GOT3 (cell line): ENCODE measurements around the gene CCDC28B.
A peak's percentile ranks its signal among the peaks of the same experiment; 100 is the strongest.

Experiments
- DNase-seq: peaks from one replicate; lab custom pipeline; 2025; ENCODE audit warnings: mixed read lengths; lab: John Stamatoyannopoulos, UW

CCDC28B gene

DNA sequence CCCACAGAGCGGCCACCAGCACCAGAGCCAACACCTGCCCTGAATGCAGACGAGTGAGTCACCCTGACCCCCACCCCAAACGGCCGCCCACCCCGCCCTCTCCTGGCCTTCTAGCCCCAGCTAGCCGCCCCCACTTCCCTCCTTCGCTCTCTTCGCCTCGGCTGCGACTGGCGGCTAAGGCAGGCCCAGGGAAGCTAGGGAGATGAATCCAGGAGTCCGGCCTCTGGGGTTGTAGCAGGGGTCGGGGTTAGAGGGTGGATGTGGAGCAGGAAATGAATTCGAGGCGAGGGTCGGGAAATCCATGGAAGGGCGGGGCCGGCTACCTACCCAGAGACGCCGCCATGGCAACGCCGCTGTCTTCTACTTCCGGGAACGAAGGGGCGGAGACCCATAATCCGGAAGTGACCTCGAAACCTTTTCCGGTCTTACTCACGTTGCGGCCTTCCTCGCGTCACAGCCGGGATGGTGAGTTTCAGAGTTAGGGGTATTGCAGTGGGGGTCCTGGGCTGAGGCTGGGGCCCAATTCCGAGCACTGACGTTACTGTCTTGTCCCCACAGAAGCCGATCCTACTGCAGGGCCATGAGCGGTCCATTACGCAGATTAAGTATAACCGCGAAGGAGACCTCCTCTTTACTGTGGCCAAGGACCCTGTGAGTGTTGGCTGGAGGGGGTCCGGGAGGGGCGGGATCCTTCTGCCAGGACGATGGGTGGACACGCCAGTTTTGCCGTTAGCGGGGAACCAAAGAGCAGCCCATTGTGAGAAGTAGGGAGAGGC lies 21.8 kb downstream of the CCDC28B start, which contains the start of the genes EIF3I and TMEM234:
TSS of gene EIF3I (plus strand) at position 428 of the 776 bp plus-strand sequence. CDS start at position 463, 35 bp downstream.
TSS of gene TMEM234 (minus strand) at position 374 of the 776 bp plus-strand sequence. CDS start at position 343, 31 bp downstream.
- peak; percentile 70 for DNase-seq

DNA sequence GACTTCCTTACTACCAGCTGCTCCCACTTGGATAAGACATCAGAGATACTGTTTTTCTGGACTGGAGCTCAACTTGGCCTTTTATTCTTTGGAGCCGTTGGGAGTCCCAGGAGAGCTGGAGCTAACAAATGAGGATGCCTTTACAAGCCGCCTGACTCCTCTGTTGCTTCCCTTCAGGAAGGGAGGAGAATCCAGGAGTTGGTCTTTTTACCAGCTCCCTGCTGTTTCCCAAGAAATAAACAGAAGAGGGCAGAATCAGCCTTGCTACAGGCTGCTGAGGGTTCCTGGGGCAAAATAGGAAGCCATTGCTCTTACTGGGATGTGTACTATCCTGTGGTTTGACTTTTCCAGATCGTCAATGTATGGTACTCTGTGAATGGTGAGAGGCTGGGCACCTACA lies 23.3 kb downstream of the CCDC28B start:
- DNase-seq, result no peak

DNA sequence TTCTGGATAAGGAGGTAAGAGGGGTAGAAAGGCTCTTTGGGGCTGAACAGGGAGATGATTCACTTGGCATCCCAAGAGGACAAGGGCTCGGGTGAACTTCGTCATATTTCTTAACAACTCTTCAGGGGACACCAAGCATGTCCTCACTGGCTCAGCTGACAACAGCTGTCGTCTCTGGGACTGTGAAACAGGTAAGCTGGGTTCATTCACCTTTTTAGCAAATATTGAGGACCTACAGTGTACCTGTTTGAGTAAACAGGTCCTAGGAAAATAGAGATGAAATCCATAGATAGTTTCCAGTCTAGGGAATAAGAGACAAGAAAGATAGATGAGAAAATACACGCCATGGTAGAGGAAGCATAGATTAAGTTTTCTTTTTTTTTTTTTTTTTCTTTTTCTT lies 23.9 kb downstream of the CCDC28B start:
- DNase-seq, result no peak

DNA sequence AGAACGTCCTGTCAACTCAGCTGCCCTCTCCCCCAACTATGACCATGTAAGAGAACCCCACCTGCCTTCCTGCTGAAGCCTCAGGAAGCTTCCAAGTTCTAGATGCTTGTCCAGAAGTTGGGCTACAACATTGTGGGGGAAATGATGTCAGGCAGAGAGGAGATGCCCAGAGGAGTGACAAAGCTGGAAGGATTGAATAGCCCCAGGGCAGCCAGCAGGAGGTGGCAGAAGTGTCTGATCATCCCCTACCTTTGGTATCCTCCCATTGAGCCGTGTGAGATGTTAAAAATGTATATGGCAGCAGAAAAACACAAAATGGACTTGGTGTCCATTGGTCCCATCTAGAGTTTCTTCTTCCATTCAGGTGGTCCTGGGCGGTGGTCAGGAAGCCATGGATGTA lies 28.4 kb downstream of the CCDC28B start:
- DNase-seq, result no peak

DNA sequence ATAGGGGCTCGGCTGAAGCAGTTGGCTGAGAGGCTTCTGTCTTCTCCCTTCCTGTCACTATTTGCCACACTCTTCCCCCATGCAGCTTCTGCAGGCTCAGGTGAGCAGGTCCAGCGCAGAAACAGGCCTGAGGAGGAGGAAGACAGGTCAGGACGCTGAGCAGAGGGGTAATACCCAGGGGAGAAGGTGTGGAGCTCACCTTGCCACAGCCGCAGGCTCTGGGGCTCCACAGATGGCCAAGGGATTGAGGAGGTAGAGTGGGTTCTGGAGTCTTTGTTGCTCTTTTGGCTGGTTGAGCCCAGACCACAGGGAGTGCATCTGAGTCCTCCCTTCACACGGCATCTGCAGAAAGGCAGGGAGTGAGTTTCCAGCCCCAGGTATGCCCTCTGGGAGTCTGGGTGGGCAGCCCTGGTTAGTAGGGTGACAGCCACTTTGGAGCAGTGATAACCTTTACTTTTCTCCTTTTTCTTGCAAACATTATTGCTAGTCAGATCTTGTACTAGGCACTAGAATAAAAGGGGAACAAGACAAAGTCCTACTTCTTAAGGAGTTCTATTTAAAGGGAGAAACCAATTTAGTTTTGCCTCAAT lies 31.5 kb downstream of the CCDC28B start:
- no peak for DNase-seq

DNA sequence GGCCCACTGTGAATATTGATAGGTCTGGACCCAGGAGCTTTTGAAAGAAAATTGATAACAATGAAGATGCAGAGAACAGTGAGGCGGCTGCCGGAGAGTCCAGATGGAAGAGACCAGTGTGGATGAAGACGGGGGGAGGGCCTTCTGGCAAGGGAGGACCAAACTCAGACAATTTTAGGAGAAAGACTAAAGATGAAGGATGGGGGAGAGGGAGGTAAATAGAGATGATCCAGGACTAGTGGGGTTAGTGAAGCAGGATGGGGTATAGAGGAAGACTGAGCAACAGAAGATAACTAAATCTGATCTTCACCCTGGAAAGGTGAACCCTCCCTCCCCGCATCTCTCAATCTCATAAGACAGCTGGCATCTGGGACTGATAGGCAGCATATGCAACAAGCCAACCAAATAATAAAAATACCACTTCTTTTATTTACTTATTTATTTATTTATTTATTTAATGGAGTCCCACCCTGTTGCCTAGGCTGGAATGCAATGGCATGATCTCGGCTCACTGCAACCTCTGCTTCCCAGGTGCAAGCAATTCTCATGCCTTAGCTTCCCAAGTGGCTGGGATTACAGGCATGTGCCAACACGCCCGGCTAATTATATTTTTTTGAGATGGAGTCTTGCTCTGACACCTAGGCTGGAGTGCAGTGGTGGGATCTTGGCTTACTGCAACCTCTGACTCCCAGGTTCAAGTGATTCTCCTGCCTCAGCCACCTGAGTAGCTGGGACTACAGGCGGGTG lies 32.3 kb downstream of the CCDC28B start:
- no peak for DNase-seq

DNA sequence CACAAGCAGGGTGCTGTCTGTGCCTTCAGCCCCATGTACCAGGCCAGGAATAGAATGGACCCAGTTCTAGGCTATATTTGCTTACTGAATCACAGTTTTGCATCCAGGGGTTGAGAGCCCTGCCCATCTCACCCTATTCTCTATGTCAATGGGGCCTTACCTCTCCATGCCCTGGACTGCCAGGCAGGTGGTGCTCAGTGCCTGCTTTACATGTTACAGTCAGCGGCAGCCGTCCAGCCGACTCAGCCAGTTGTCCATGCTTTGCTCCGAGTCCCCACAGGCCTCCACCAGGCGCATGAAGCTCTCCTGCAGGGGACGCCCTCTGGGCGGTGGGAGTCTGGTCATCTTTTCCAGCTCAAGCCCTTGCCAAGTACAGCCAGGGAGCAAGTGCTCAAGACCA lies 34.4 kb downstream of the CCDC28B start:
- no peak for DNase-seq

DNA sequence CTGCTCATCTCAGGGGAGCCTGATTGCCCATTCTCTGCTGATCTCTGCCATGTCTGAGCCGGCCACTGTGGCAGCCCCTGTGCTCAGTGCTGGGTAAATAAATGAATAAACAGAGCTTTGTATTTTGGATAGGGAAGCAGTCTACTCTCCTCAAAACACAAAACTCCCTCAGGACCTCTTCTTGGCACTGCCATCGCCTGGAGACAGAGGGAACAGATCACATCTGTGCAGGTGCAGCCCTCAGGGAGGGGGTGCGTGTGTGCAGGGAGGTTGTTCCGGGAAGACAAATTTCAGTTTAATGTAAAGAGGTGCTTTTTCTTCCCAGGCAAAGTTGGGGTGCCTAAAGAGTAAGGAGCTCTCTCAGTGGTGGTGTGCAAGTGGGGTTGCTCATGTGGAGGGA lies 38.9 kb downstream of the CCDC28B start:
- no peak for DNase-seq

DNA sequence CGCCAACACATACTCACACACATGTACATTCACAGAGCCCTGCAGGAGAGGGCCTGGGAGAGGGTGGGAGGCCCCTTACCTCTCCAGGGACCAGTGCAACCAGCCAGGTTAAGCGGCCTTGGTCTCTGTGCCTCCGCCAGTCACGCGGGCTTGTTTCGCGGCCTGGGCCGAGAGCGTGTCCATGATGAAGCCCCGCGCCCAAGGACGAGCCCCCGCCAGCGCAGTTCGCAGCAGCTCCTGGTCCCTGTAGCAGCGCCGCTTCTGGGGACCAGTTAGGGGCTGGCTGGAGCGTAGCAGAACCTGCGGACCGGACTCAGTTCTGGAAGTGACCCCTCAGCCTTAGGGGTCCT lies 39.4 kb downstream of the CCDC28B start:
- no peak for DNase-seq

DNA sequence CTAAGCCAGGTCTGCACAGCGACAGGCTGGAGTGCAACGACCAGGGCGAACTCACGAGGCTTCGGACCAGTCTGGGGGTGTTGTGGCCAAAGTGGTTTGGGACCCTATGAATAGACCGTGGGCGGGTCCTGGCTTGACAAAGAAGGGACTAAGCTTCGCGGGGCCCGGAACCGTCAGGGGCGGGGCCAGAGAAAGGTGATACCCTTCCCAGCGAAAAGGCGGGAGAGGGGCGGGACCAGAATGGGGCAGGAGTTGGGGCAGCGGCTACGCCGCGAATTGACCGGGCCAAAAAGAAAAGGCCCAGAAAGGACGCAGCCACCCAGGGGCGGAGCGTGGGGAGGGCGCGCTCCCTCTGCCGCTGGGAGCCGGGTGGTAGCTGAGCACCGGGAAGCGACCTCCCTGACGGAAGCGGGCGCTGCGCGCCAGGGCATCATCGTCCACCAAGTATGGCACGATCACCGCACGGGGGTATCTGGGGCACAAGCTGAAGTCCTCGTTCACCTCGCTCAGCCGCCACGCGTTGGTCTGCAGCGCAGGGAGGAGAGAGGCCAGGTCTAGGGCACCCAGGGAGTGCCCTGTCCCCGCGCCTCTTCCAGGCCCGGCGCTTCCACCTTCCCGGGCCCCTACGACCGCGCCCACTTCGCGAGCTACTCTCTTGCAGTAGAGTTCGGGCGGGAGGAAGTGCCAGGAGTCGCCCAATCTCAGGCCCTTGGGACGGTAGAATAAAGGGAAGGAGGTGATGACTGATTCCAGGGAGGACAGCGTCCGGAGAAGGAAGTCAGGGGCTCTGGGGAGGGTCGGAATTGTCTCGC lies 40.0 kb downstream of the CCDC28B start:
- no peak for DNase-seq

DNA sequence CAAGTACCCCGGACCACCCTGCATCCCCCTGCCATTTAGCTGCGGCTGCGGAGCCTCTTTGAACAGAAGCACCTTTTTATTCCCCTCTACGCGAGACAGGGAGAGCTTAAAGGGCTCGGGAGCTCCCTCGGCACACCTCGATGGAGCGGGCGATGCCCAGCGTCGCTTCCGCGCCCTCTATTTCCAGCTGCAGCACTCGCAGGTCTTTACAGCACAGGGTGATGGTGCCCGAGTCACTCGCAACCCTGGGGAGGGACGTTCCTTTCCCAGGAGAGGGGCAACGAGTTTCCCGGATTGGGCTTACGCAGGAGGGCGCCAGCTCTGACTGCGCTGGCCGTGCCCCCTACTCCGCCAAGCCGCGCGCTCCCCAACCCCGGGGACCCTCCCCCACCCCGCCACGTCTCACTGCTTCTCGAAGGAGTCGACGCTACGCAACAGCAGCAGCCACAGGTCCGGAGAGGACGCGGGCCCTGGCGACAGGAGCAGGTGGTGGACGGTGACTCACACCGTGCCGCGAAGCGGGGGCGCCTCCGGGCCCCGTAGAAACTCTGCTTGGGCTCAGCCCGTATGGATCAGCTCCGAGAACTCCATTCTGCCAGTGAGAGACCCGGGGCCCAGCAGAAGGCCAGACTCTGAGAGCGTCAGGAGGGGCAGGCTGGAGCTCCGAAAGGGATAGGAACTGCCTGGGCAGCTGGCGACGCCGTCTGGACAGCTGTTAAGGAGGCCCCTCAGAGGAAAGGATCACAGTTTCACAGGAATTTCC lies 40.8 kb downstream of the CCDC28B start:
- no peak for DNase-seq

DNA sequence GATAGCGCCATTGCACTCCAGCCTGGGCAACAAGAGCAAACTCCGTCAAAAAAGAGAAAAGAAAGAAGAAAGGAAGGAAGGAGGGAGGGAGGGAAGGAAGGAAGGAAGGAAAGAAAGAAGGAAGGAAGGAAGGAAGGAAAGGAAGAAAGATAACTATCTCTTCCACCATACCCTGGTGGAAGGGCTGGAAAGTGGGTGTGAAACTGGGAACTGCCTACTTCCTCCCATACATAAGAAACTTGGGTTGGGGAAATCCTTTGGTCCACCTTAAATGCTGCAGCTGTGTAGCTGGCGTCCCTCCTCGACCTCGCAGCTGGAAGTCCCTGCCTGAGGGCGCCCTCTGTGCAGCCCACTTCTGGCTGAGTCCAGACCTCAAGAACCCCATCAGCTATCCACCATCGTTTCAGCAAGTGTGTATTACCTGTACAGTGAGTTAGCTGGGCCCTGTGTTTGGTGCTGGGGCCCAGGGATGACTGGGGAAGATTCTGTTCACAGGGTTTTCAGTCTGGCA lies 42.0 kb downstream of the CCDC28B start:
- DNase-seq, result no peak

DNA sequence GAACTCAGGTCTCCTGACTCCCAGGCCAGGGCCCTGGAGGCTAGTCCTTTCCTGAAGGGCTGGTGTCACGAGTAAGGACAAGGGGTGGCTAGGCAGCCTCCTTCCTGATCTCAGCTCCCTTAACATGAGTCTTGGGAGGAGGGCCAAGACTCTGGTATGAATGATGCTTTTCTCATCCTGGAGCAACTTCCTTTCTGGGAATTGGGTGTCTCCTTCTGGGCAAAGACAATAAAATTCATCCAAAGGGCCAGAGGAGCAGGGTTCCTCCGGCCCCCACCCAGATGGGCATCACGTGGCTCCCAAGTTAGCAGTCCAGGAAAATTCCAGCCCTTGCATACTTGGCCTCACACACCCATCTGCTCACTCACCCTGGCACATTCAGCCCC lies 46.5 kb downstream of the CCDC28B start, which contains the start of gene FAM167B:
TSS of gene FAM167B (plus strand) at position 335 of the 386 bp plus-strand sequence. CDS start 200 bp downstream, outside the sequence.
- no peak for DNase-seq

DNA sequence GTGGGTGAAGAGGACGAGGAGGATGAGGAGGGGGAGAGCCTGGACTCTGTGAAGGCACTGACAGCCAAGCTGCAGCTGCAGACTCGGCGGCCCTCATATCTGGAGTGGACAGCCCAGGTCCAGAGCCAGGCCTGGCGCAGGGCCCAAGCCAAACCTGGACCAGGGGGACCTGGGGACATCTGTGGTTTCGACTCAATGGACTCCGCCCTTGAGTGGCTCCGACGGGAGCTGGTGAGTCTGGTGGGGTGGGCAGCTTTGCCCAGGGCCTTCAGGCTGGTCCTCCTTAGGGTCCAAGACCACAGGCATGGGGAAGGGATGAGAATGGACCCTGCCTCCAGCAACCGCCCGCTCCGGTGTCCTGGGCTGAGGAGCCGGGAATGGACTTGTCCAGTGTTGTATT lies 47.1 kb downstream of the CCDC28B start:
- no peak for DNase-seq

DNA sequence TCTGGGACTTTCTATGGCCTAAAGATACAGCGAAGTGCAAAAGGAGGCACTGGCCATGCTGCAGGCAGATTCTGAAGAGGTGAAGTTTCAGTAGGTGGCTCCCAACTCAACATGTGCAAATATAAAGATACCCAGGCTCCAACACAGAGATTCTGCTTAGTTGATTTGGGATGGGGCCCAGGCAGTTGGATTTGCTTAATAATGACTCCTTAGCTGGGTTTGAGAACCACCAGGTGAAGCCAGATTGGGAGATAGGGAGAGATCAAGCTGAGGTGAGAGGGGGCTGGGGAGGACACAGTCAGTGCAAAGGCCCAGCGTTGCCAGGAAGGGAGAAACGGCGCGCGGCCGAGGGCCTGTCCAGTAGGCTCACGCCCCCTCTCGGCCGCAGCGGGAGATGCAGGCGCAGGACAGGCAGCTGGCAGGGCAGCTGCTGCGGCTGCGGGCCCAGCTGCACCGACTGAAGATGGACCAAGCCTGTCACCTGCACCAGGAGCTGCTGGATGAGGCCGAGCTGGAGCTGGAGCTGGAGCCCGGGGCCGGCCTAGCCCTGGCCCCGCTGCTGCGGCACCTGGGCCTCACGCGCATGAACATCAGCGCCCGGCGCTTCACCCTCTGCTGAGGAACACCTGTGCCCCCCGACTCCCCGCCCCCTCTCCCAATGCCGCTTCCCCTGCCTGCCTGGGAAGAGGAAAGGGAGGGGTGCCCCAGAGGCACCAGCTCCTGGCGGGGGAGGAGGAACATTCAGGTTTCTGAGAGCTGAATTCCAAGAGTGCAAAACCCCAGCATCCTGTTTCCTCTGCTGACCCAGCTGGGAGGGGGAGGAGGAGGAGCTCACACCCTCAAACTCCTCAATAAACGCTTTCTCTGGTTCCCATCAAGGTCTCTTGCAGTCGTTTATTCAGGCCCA lies 47.8 kb downstream of the CCDC28B start:
- DNase-seq, result no peak

DNA sequence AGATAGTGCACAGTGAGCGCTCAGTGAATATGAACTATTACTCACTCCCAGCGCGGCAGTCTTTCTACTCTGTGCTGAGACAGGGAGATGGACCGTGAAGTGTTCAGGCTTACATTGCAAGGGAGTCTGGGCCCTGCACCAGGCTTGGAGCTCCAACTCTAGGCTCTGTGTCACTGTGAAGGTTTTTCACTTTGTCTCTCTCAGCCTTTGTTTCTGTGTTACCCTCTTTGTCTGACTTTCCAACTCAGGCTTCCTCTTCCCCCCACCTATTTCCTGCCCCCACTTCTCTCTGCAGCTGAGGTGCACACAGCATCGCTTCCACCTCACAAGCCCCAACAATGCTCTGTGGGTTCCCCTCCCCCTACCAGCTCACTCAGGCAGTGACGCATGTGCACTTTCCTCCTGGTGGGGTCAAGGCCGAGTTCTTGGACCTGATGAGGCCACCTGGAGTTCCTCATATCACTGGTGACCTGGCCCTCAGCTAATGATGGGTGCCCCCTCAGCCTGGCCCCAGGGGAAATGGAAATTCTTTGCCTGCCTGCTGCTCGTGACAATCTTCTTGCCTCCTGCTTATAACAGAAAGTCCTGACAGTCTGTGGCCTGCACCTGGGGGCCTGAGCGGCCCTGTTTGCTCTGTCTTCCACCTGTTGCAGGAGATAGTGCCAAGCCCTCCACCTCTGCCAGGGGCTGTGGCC lies 49.6 kb downstream of the CCDC28B start:
- no peak for DNase-seq

DNA sequence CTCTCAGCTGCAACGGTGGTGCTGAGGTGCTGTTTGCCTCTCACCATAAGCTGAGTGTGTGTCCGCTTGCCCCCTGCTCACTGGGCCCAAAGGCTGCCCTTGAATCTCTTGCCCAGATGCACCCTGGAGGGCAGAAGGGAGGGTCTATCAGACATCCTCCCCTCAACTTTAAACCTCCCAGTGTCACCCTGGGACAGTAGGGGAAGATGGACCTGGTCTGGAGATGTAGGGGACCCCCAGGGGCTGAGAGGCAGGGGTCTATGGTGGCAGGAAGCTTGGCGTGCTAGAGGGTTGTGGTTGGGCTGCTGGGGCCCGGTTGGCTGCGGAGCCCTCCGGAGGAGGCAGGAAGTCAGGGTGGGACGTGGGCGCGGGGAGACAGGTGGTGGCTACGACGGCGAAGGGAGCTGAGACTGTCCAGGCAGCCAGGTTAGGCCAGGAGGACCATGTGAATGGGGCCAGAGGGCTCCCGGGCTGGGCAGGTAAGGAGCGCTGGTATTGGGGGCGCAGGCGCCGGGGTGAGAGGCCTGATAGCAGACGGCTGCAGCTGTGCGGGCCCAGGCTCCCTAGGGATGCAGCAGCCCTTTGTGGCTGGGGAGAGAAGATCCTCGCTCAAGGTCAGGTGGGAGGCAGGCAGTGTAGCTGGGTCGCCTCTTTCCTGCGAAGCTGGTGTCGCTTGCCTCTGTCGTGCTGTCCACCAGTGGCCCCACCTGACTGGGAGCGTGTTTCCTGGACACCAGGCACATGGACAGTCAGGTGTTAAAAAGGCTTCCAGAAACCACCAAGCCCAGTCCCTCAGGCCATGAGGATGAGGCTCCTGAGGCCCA lies 50.7 kb downstream of the CCDC28B start, which contains the start of gene LCK:
TSS of gene LCK (plus strand) at position 373 of the 824 bp plus-strand sequence. CDS start 23,065 bp downstream, outside the sequence.
- DNase-seq, result no peak
